GM21737 (cell line): Measurements from ENCODE around the gene COL2A1.

Experiments
- ATAC-seq: cut with Tn5 transposase; IDR thresholded peaks from one replicate; pipeline ENCODE4 v1.9.1; 2021; ENCODE audit warnings: mild to moderate bottlenecking, moderate library complexity; ENCODE audit not compliant: unreplicated experiment

COL2A1 gene

DNA sequence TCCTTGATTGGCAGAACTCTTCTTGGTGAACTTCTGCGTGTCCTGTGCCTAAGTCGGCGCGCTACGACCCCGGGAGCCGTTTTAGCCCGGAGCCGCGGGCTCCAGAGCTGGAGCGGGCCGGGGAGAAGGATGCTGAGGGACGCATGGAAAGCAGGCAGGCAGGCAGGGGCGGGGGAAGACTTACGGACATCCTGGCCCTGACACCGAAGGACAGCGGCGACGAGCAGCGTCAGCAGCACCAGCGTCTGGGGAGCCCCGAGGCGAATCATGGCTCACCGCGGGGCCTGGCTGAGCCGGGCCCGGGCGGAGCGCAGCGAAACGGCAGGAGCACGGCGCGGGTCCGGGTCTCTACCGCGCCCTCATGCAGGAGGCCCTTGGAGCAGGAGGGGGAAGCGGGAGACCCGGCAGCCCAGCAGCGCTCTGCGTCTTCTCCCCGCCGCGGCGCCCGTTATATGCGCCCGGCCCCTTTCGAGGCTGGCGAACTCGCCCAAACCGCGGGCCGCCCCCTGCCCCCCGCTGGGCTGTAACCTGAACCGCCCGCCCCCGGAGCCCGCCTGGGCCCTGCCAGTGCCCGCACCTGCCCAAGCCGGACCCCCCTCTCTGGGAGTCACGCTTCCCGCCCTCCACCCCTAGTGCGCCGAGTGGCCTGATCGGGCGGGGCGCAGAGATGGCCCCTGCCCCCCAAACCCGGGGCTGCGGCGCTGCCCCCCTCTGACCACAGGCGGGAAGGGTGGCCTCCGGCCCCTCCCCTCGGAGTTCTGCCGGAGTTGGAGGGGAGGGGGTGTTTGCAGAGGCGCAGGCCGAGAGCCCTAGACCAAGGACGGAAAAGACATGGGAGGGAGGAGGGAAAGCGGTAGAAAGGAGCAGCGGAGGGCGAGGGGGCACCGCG, at the start of gene COL2A1:
Gene COL2A1, minus strand, starts transcription at position 424 of the 889 bp plus-strand sequence. Its CDS starts 155 bp downstream, at position 269.
- ATAC-seq: no peak

DNA sequence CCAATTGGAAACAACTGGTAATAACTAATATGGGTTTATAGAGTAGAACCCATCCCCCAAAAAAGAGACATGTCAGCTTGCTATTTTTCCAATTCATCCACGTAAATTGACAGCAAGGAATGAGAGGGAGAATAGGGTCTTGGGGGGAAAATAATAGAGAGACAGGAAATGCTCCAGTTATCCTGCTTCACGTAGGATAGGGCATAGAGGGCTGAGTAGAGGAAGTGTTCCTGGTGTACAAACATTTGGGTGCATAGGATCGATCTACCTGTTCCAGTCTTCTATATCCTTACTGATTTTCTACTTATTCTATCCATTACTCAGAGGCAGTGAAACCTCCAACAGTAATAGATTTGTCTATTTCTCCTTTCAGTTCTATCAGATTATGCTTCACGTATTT, 49.6 kb upstream of the COL2A1 start:
- ATAC-seq: no peak

DNA sequence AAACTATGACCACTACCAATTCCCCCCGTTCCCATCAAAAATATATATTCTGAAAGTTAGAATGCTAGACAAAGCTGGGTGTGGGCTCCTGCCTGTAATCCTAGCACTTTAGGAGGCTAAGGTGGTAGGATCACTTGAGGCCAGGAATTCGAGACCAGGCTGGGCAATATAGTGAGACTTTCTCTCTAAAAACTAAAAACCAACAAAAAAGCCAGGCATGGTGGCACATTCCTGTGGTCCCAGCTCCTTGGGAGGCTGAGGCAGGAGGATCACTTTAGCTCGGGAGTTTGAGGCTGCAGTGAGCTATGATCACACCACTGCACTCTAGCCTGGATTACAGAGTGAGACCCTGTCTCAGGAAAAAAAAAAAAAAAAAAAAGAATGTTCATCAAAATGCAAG, 48.8 kb upstream of the COL2A1 start:
- ATAC-seq: no peak

DNA sequence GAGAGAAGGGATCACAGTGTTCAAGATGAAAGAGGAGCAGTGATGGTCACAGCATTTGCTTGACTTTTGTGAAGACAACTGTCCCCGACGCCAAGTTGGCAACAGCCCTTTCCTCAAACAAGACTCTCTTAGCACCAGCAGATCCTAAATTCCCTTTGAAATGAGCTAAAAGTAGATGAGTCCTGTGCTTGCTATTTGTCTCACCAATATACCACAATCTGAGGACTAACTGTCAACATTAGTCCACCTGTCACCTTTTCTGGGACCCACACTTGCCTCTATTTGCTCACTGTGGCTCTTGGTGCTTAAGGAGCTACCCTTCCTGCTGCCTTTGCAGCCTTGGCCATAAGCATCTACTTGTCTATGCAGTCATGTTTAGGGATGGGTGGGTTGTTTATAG, 47.4 kb upstream of the COL2A1 start:
- no peak for ATAC-seq

DNA sequence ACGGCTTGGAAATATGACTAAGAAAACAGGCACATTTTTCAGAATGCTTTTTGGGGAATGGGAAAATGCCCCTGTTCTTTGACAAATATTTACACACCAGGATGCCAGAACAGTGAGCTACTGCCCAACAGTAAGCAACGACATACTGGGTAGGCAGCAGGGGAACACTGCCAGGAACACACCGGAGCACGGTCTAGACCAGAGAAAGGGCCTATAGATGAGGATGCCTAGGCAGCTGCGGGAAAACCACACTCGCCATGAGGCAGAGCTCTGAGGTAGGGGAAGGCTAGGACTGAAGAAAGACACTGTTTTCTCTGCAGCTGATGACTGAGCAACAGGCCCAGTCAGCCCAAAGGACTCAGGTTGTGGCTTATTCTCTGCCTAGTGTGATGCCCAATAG, 45.9 kb upstream of the COL2A1 start:
- no peak for ATAC-seq

DNA sequence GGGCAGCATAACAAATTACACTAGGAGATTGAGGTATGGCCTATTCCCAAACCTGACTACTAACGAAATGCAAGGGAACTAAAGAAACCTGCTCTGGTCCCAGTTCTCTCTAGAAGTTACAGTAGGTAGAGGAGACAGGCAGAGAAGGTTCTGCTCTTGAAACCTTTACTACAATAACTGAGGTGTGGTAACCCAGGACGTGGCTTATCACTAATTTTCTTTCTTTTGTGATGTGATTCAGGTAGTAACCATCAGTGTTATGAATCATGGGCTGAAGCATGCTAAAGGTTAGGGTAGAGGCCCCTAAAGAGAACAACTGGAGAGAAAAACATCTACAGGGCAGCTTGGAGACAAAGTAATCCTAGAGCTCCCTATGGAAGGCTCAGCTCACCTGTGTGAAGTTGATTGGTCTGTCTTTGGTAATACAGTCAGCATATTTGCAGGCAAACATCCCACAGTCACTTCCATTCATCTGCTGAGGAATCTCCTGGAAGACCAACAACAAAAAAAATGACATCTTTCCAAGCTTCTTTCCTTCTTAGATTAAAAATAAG, 41.8 kb upstream of the COL2A1 start:
- ATAC-seq: no peak

DNA sequence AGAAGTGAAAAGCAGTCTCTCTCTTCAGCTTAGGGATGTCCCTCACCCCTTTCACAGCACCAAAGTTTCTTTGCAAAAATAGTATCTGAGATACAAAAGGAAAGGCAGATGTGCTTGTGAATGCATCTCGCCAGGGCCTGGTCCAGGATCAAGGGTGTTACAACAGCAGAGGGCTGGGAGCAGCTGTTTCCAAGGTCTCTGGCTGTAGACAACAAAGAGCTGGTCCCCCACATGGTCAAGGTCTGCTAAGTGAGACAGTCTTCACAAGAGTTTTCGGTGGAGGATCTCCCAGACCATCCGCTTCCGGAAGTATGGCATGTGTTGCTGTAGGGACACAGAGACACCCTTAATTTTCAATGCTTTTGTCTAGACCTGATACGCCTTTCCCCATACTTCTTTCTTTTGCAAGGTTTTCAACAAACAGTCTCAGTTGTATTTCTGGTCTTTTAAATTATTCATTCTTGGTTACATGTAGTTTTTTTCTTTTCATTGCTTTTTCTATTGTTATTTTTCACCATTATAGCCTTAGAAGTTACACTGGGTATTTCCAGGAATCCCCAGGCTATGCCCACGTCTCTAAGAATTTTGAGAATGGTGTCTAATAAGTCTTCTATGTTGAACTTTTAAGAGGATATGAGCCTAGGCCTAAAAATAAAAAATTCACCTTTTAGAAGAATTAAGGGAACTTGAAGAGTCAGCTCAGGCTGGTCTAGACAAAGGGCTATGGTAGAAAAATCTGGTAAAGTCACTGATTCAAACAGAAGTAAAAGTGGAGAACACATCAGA, 41.0 kb upstream of the COL2A1 start:
- ATAC-seq: no peak

DNA sequence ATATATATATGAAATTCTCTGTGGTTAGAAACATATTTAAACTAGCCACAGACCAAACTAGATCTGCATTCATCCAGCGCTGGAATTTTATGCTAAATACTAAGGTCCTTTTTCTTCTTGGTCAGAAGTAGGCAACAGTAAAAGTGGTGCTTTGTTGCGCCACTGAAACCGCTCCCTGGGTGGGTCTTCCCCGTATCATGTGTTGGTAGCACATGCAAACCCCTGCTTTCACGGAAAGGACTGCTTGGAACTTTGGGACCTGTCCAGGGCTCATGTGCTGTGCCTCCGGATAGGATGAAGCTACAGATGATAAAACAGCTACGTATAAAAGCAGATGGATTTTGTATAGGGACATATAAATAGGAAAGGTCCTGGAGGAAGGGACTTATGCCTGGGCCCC, 40.1 kb upstream of the COL2A1 start:
- no peak for ATAC-seq

DNA sequence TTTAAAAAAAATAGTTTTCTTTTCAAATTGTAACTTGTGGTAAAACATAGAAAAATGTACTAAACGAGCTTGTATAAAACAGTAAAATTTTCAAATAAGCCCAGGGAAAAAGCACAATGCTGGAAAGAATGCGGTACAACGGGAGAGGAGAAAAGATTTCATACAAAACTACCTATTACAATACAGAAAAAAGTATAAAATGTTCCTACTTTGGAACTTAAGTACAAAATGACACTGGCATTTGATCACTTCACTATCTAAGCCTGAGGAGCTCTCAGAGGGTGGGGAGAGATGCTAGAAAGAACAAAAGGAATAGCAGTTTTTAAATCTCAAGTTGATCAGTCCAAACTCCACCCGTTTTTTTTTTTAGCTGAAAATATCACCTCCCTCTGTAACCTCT, 39.5 kb upstream of the COL2A1 start:
- ATAC-seq: no peak

DNA sequence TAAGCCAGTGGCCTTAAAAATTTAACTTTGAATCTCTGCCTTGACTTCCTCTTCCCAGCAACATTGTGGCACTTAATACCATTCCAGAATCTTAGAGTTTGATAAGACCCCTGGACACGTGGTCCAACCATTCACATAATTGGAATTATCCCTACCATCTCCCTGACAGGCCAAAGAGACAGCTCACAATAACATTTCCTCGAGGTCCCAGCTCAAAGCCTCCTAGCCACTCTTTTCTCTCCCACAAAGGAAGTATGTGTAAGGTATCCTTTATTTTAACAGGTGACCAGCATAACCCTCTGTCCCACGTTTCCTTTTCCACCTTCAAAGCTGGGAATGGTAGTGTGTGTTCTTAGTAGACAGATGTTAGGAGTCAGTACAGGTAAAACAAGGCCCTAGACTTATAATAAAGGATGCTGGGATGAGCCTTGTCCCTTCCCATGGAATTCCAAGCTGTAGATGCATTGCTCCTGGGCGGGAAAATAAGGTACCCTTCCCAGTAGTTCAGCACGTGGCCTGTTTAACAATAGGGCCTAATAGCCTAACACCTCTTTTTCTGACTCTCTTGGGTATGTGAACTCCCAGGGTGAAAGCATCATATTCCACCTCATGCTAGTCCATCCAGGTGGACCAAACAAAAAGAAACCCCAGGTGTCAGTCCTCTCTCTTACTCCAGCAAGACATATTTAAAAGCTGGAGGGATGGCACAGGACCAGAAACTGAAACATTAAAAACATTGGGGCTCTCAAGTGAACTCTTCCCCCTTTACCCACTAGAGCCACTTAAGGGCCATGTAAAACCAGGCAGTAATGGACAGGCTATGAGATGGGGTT, 37.5 kb upstream of the COL2A1 start:
- no peak for ATAC-seq

DNA sequence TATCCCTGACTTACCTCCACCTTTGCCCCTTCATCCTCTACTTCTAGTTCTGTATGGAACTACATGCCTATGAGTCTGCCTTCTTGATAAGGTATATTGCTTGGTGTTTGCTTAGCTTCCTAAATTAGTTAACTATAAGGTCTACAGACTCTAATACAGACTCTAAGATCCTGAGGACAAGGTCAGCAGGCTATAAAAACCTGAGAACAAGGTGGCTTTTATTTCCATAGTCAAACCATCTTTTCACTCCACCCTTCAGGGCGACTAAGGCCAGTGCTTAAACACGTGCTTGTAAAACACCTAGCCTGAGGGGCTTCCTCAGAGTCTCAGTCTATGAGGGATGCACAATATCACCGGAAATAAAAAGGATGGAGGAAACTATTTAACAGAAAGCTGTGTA, 36.1 kb upstream of the COL2A1 start:
- no peak for ATAC-seq

DNA sequence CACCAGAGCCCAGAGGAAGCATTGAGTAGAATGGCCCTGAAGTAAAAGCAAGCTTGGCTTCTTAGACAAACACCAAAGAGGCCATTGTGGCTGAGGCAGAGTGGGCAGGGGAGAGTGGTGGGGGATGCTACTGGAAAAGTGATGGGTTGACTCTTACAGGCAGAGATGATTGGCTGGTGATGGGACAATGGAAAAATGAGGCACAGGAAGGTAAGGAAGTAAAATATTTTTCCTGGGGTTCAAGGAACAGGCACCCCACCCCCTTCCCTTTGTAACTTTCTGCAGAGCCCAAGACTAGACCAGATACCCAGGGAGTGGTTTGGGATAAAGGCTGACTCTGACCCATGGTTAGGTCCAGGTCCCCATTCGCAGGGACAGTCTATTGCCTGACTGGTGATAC, 34.9 kb upstream of the COL2A1 start:
- no peak for ATAC-seq

DNA sequence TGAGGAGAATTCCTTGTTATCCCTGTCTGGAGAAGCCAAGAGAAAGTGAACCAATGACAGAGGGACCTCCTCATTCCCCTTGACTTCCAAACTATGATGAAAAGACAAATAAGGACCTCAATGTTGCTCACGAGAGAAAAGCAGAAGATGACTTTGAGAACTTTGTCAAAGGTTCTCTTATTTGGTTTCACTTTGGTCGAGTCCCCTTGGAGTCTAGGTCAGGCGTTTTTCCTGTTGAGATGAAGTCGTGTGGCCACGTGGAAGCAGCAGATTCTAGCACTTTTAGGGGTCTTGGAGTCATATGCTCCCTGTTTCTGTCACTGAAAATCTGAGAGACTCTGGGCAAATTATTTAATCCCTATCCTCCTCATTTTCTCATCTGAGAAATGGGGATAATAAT, 33.8 kb upstream of the COL2A1 start:
- ATAC-seq: no peak

DNA sequence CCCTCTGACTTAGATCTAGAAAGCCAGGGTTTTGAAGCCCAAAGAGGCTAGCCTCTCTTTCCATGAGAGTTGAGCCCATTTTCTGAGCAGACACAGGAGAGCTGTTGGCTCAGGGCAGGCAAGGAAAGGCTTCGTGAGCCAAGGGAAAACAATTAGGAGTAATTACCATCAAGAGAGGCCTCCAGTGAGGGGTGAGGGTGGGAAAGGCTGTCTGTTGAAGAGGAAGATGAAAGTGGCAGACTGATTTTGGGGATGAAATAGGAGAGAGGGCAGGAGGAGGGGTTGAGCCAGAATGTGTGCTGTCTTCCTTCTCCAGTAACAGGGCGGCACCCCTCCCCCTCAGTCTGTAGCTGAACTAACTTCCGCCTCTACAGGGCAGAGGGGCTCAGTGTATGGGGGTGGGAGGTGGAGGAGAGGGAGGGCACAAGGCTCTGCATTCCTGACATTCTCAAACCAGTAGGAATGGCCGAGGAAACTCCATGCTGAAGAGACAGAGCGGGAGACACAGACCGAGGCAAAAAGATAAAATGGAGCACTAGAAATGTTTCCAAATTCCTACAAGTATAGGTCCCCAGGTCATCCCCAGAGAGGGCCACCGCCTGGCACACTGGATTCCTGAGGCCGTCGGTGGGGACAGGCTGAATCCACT, 33.1 kb upstream of the COL2A1 start:
- no peak for ATAC-seq

DNA sequence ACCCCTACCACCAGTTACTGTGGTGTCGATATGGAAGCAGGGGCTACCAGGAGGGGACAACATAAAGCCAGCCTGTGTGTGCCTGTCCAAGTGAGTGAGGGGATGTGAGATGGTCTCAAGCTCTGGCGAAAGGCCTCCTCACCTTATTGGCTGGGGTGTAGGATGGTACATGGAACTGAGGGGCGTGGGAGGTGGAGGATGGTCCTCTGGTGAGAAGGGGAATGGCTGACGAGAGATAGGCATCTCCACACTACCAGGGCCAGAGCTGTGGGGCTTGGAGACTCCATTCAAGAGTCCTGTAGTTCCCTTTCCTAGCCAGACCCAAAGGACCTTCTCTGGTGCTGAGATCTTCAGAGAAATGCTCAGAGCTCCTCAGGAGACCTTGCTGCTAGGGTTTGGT, 32.5 kb upstream of the COL2A1 start:
- ATAC-seq: no peak

DNA sequence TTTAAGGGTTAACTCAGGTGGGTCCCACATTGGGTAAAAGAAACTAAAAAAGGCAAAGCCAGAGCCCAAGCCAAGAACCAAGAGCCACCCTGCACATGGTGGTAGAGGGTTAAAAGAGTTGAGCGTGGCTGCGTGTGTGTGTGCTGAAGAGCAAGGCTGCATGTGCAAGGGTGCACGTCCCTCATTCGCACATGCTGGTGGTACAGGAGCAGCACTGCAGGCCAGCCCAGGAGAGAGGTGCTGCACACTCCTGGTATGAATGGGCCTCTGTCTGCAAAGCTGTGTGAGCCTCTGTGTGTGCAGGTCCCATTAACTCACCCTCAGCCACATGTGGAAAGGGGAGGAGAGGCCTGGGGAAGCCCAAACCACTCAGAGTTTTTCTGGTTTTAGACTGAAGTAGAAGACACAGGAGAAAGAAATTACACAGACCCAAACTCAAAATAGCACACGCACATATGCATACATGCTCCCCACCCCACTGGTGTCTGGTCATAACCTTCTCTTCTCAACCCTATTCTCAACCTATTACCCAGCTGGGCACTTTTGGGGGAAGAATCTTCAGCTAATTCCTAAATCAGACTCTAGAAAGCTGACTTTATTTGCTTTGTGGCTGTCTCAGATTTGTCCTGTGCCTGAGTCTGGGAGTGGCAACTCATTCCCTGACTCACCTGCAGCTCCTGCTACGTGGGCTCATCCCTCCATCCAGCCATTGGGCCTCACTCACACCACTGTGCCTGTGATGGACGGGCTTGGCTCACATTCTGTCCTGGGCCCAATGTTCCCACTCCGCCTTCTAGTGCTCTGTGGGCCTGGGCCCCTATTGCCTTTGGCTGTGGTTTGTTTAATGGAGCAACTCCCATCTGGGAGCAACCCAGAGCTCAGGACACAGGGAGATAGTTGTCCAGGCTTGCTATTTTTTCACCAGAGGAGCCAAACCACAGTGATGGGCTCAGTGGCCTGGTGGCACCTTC, 30.8 kb upstream of the COL2A1 start:
- ATAC-seq: no peak

DNA sequence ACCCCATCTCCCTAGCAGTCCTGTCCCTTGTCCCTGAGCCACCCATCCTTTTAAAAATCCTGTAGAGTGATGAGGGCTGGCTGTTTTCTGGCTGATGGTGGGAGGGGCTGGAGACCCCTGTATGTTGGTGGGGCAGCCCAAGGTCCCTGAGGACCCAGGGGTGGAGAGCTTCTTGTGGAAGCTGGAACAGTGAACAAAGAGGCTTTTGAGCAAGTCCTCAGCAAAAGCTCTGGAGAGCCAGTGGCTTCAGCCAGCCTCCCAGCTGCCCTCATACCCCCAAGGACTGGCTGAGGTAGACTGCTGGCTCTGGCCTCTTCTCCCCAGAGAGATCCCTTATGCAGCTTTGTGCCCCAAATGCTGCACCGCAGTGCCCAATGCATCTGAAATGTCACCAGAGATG, 29.2 kb upstream of the COL2A1 start:
- no peak for ATAC-seq

DNA sequence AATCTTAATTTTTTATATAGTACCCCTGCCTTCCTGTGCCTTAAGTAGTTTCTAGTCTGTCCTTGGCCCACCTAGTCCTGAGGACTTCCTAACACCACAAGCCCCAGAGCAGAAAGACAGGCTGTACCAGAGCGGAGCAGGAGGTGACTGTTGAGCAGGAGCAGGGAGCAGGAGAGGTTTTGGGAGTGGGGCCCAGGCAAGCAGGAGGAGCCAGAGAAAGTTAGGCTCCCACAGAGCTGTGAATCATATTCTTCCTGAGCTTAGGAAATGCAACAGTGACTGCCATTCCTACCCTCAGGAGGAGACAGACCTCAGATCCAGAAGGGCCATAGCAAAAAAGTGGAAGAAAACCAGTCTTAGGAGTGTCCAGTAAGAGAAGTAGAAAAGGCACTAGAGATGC, 28.3 kb upstream of the COL2A1 start:
- ATAC-seq: no peak
